HEK293 (cell line): Measurements from ENCODE around the gene PARP11.

Experiments
- MYNN ChIP-seq: fragments of 450-650 bp; formaldehyde crosslinking; IDR thresholded peaks from 2 replicates; pipeline ENCODE4 v1.5.1; 2016; ENCODE audit warnings: missing biosample characterization, missing genetic modification characterization, borderline replicate concordance
- ZNF302 ChIP-seq: fragments of 450-650 bp; formaldehyde crosslinking; IDR thresholded peaks from 2 replicates; pipeline ENCODE4 v1.5.1; 2016; ENCODE audit warnings: missing biosample characterization, missing genetic modification characterization, low read depth
- ZNF707 ChIP-seq: fragments of 450-650 bp; formaldehyde crosslinking; IDR thresholded peaks from 2 replicates; pipeline ENCODE4 v1.5.1; 2016; ENCODE audit warnings: missing biosample characterization, missing genetic modification characterization
- TF ChIP-seq, protein P1 (sequence below): fragments of 450-650 bp; formaldehyde crosslinking; IDR thresholded peaks from 2 replicates; pipeline ENCODE4 v1.5.1; 2016; ENCODE audit warnings: missing biosample characterization, missing genetic modification characterization

- TF ChIP-seq, protein P1, sequence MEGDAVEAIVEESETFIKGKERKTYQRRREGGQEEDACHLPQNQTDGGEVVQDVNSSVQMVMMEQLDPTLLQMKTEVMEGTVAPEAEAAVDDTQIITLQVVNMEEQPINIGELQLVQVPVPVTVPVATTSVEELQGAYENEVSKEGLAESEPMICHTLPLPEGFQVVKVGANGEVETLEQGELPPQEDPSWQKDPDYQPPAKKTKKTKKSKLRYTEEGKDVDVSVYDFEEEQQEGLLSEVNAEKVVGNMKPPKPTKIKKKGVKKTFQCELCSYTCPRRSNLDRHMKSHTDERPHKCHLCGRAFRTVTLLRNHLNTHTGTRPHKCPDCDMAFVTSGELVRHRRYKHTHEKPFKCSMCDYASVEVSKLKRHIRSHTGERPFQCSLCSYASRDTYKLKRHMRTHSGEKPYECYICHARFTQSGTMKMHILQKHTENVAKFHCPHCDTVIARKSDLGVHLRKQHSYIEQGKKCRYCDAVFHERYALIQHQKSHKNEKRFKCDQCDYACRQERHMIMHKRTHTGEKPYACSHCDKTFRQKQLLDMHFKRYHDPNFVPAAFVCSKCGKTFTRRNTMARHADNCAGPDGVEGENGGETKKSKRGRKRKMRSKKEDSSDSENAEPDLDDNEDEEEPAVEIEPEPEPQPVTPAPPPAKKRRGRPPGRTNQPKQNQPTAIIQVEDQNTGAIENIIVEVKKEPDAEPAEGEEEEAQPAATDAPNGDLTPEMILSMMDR (tag by site-specific recombination) = no peak
- TF ChIP-seq MYNN (tag by site-specific recombination) (no peak), ZNF707 (tag by site-specific recombination) (no peak), ZNF302 (tag by site-specific recombination) (no peak)
These were observed 40.1 kb upstream of the PARP11 start for GRCh38 chr12:3913278-3913677.
